Testis (tissue), 3 donors: Measurements from ENCODE around the gene PPP1R37. TPM values are rescaled to one million over a fixed set of nuclear protein-coding genes. Genes with fewer than 3 reads are reported as not detected.

Experiments used
- DNase-seq: peaks from one replicate; pipeline ENCODE4 v3.0.0-alpha.2; 2019
- H3K27ac ChIP-seq, 2 donors: fragments of 200-600 bp; sonication (generic); one replicate each; pipeline ENCODE4 v1.5.1; 2019
- H3K27me3 ChIP-seq: fragments of 200-600 bp; sonication (generic); one replicate; pipeline ENCODE4 v1.5.1; 2019
- H3K36me3 ChIP-seq: fragments of 200-600 bp; sonication (generic); one replicate; pipeline ENCODE4 v1.5.1; 2017; ENCODE audit warnings: low read depth; ENCODE audit errors: missing control alignments
- H3K4me1 ChIP-seq: fragments of 200-600 bp; sonication (generic); one replicate; pipeline ENCODE4 v1.5.1; 2019
- H3K4me3 ChIP-seq, 2 donors: fragments of 200-600 bp; sonication (generic); one replicate each; pipeline ENCODE4 v1.5.1; 2017 to 2019
- H3K9me3 ChIP-seq: fragments of 200-600 bp; sonication (generic); one replicate; pipeline ENCODE4 v1.5.1; 2017
- POLR2A ChIP-seq: fragments of 450-650 bp; IDR thresholded peaks from one replicate; pipeline ENCODE4 v1.6.1; 2017; ENCODE audit warnings: antibody characterized with exemption, mild to moderate bottlenecking, moderate library complexity
- WGBS, 2 donors: methylation state at CpG; one replicate each; pipeline ENCODE4 v1.1.5; 2018; 5-methylcytosine and 5-hydroxymethylcytosine counted together
- intact Hi-C: fragments of 100-400 bp; cut with DNase I; formaldehyde crosslinking; loops from one replicate; pipeline ENCODE4 v1.15.1; 2023; ENCODE audit warnings: low total_unique reads
- polyA plus RNA-seq: library from polyadenylated mRNA; stranded (reverse); fragments of 350-450 nt; fragmentation: Illumina TruSeq; extraction: RNeasy Lipid Tissue Mini Kit (QIAGEN cat#74804); gene quantifications from one replicate; pipeline ENCODE4 v1.2.3, GENCODE V29; 2014; ENCODE audit warnings: low read depth, low replicate concordance; ENCODE audit not compliant: insufficient read depth
- total RNA-seq, 2 donors: library from RNA; depleted of rRNA; stranded (reverse); fragments of >200 nt; gene quantifications; one replicate each; pipeline ENCODE4 v1.2.3, GENCODE V29; 2016
- TF ChIP-seq, protein P1 (sequence below), 3 experiments: fragments of 450-650 bp in 2 of 3; fragments of 200-600 bp in 1 of 3; sonication (generic) in 1 of 3; IDR thresholded peaks; one replicate each; pipeline ENCODE4 v1.5.1; 2016 to 2019; ENCODE audit warnings: antibody characterized with exemption in 3 of 3, mild to moderate bottlenecking in 2 of 3, moderate library complexity in 1 of 3

PPP1R37 gene
- total and polyA plus RNA-seq, 3 donors from 2014 or later = 28.5 to 83.0 (median 82.5) TPM

GRCh38 chr19:45063851-45064801 is 28.9 kb upstream of the PPP1R37 start:
- Histone ChIP-seq H3K27me3 (no peaks in the 10 kb centered on the region), H3K4me1 (no peaks in the 10 kb centered on the region), H3K36me3 (no peaks in the 10 kb centered on the region), H3K27ac (no peak overlapping the region), H3K4me3 (peak overlapping the region; percentile 6 to 48), H3K9me3 (no peaks in the 10 kb centered on the region)
- no peak for DNase-seq
- intact Hi-C loops = no loop called here
- TF ChIP-seq, protein P1, sequence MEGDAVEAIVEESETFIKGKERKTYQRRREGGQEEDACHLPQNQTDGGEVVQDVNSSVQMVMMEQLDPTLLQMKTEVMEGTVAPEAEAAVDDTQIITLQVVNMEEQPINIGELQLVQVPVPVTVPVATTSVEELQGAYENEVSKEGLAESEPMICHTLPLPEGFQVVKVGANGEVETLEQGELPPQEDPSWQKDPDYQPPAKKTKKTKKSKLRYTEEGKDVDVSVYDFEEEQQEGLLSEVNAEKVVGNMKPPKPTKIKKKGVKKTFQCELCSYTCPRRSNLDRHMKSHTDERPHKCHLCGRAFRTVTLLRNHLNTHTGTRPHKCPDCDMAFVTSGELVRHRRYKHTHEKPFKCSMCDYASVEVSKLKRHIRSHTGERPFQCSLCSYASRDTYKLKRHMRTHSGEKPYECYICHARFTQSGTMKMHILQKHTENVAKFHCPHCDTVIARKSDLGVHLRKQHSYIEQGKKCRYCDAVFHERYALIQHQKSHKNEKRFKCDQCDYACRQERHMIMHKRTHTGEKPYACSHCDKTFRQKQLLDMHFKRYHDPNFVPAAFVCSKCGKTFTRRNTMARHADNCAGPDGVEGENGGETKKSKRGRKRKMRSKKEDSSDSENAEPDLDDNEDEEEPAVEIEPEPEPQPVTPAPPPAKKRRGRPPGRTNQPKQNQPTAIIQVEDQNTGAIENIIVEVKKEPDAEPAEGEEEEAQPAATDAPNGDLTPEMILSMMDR (IDR thresholded peaks at IDR 0.05) = no peak
- no peak for TF ChIP-seq POLR2A
- 70 to 90% methylated on average over 36 to 75 of the region's 85 CpGs for WGBS, 2 donors

DNA sequence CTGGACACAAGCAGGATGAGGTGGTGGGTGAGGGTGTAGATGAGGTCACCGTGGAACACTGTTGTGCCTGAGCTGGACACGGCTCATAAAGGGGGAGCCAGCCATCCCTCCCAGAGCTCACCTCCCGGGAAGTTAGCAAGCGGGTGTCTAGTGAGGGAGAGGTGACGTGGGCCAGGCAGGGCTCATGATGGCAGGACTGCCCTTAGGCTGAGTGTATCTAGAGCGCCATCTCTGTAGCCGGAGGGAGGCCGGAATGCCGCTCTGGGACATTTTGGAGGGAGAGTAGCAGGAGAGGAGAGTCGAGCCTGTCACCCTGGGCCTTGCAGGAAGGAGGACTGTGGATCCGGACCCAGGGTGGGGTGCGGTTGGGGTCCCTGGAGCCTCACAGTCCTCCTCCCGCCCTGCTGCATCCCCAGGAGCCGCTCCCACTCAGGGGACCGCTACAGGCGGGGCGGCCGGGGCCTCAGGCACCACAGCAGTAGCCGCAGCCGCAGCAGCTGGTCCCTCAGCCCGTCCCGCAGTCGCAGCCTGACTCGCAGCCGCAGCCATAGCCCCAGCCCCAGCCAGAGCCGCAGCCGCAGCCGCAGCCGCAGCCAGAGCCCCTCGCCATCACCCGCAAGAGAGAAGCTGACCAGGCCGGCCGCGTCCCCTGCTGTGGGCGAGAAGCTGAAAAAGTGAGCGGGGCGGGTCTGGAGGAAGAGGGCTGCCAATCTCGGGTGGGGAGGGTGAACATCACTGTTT is 25.9 kb upstream of the PPP1R37 start:
- Histone ChIP-seq H3K27ac (no peak overlapping the region), H3K36me3 (no peaks in the 10 kb centered on the region), H3K9me3 (no peaks in the 10 kb centered on the region), H3K4me1 (no peaks in the 10 kb centered on the region), H3K27me3 (no peaks in the 10 kb centered on the region), H3K4me3 (no peak overlapping the region)
- no peak for DNase-seq
- 91 to 95% methylated on average over 9 to 36 of the region's 38 CpGs for WGBS, 2 donors
- intact Hi-C loops = no loop called here
- TF ChIP-seq, protein P1 (IDR thresholded peaks at IDR 0.05) = no peak
- TF ChIP-seq POLR2A = no peak

GRCh38 chr19:45068041-45068440 is 24.9 kb upstream of the PPP1R37 start:
- Histone ChIP-seq H3K36me3 (no peaks in the 10 kb centered on the region), H3K4me3 (no peak overlapping the region), H3K27ac (no peak overlapping the region), H3K4me1 (no peaks in the 10 kb centered on the region), H3K27me3 (no peaks in the 10 kb centered on the region), H3K9me3 (no peaks in the 10 kb centered on the region)
- WGBS, 2 donors = 88 to 90% methylated on average over 5 to 10 of the region's 10 CpGs
- intact Hi-C loops = no loop called here
- TF ChIP-seq, protein P1 (IDR thresholded peaks at IDR 0.05) = no peak
- TF ChIP-seq POLR2A = no peak
- DNase-seq = no peak

GRCh38 chr19:45069056-45069455 is 23.9 kb upstream of the PPP1R37 start:
- Histone ChIP-seq H3K27me3 (no peaks in the 10 kb centered on the region), H3K4me3 (no peak overlapping the region), H3K9me3 (no peaks in the 10 kb centered on the region), H3K27ac (no peak overlapping the region), H3K36me3 (no peaks in the 10 kb centered on the region), H3K4me1 (no peaks in the 10 kb centered on the region)
- no peak for TF ChIP-seq POLR2A
- TF ChIP-seq, protein P1 (IDR thresholded peaks at IDR 0.05) = no peak
- peak; percentile 39 for DNase-seq
- 82% methylated on average over 13 of the region's 13 CpGs for WGBS, 2 donors
- intact Hi-C loops = no loop called here
